HepG2 (cell line): ENCODE data around the gene TMEM87A. TPM values are rescaled to one million over a fixed set of nuclear protein-coding genes. Genes with fewer than 3 reads are reported as not detected.

Experiments used
- ATAC-seq: fragments of 200-7000 bp; cut with Tn5 transposase; 3 replicates; pipeline ENCODE4 v1.9.1; 2020; ENCODE audit warnings: mild to moderate bottlenecking, moderate library complexity
- BruUV-seq: library from RNA; stranded (reverse); fragments of 400-500 nt; replicated peaks from 2 replicates; lab custom pipeline; 2021; lab: Mats Ljungman, UMichigan
- CTCF ChIA-PET: fragments of 300-600 bp; formaldehyde crosslinking; extraction: SDS; loops from one replicate; lab custom pipeline; 2021; ENCODE audit warnings: low total read pairs, inconsistent platforms, low intra/inter-chr PET ratio; lab: Yijun Ruan, JAX
- POLR2A ChIA-PET: fragments of 350-600 bp; sonication (Branson Sonifier 250); formaldehyde crosslinking; loops from one replicate; lab custom pipeline; 2020; ENCODE audit warnings: antibody characterized with exemption, inconsistent platforms; lab: Yijun Ruan, JAX
- DNase-seq: peaks from one replicate; pipeline ENCODE4 v3.0.0-alpha.2; 2015; ENCODE audit warnings: low spot score
- FAIRE-seq: peaks from 3 replicates; lab custom pipeline; 2011; peaks lifted over from hg19 to GRCh38; lab: Jason Lieb, UNC
- H2AFZ ChIP-seq: one replicate; pipeline ENCODE4 v1.6.1; 2011; ENCODE audit warnings: low read length, inconsistent platforms
- H3K27ac ChIP-seq: fragments of 300-600 bp; 3 replicates; pipeline ENCODE4 v1.8.0; 2011; ENCODE audit warnings: mixed run types, mild to moderate bottlenecking, mixed read lengths, low read length, inconsistent platforms; ENCODE audit not compliant: insufficient read depth; ENCODE audit errors: extremely low read length
- H3K27me3 ChIP-seq, 2 experiments: fragments of 200-600 bp in 1 of 2; 2 replicates in 1 of 2; 3 replicates in 1 of 2; pipeline versions ENCODE4 v1.6.0 to v1.8.0; 2011; ENCODE audit warnings: low read length in 2 of 2, mild to moderate bottlenecking in 2 of 2, moderate library complexity in 2 of 2, inconsistent platforms in 1 of 2; ENCODE audit not compliant: insufficient read depth in 2 of 2, control insufficient read depth in 1 of 2
- H3K36me3 ChIP-seq, 2 experiments: fragments of 200-600 bp in 1 of 2; replicated peaks in 1 of 2; 2 replicates in 1 of 2; 3 replicates in 1 of 2; pipeline versions ENCODE4 v1.5.1 to v1.8.0; 2011; ENCODE audit warnings: low read length in 2 of 2, inconsistent platforms in 1 of 2; ENCODE audit not compliant: insufficient read depth in 2 of 2, control insufficient read depth in 1 of 2
- H3K4me1 ChIP-seq: 2 replicates; pipeline ENCODE4 v1.5.1; 2012; ENCODE audit warnings: low read length, inconsistent platforms; ENCODE audit not compliant: insufficient read depth
- H3K4me2 ChIP-seq: 2 replicates; pipeline ENCODE4 v1.6.0; 2011; ENCODE audit warnings: low read depth, low read length, inconsistent platforms
- H3K4me3 ChIP-seq, 3 experiments: fragments of 200-600 bp in 1 of 3; sonication (generic), shearing (Covaris generic) in 1 of 3; replicated peaks in 1 of 3; 2 replicates each; pipeline ENCODE4 v1.5.1; 2011 to 2016; ENCODE audit warnings: low read length in 3 of 3, inconsistent platforms in 2 of 3, low read depth in 2 of 3, mild to moderate bottlenecking in 2 of 3, control low read depth in 1 of 3, mixed read lengths in 1 of 3; ENCODE audit not compliant: insufficient read depth in 1 of 3
- H3K79me2 ChIP-seq: one replicate; pipeline ENCODE4 v1.6.1; 2011; ENCODE audit warnings: low read length, inconsistent platforms; ENCODE audit not compliant: insufficient read depth
- H3K9ac ChIP-seq: 2 replicates; pipeline ENCODE4 v1.6.0; 2011; ENCODE audit warnings: mild to moderate bottlenecking, low read depth, low read length, inconsistent platforms; ENCODE audit not compliant: insufficient read depth
- H3K9me3 ChIP-seq: 2 replicates; pipeline ENCODE4 v1.5.1; 2012; ENCODE audit warnings: mild to moderate bottlenecking, low read length
- H4K20me1 ChIP-seq: 2 replicates; pipeline ENCODE4 v1.6.0; 2011; ENCODE audit warnings: inconsistent platforms, mild to moderate bottlenecking, low read length, moderate library complexity; ENCODE audit not compliant: insufficient read depth
- ATRX ChIP-seq: sonication (generic); formaldehyde crosslinking; IDR thresholded peaks from 2 replicates; pipeline ENCODE4 v1.4.0; 2020; ENCODE audit warnings: missing genetic modification reagents, borderline replicate concordance
- CSRNP1 ChIP-seq: sonication (generic); formaldehyde crosslinking; IDR thresholded peaks from 2 replicates; pipeline ENCODE4 v1.8.1; 2023; ENCODE audit warnings: mild to moderate bottlenecking, missing genetic modification reagents
- GABPA ChIP-seq, 2 experiments: IDR thresholded peaks; 2 replicates each; pipeline ENCODE4 v1.6.1; 2011 to 2016; ENCODE audit warnings: low read depth in 2 of 2, low read length in 1 of 2, missing biosample characterization in 1 of 2, missing genetic modification characterization in 1 of 2
- GATAD1 ChIP-seq: IDR thresholded peaks from 2 replicates; pipeline ENCODE4 v1.6.1; 2016; ENCODE audit warnings: missing genetic modification reagents, missing compliant biosample characterization
- MLX ChIP-seq: IDR thresholded peaks from 2 replicates; pipeline ENCODE4 v1.6.1; 2016
- PCBP1 ChIP-seq: fragments of 200-400 bp; formaldehyde crosslinking; IDR thresholded peaks from 2 replicates; pipeline ENCODE4 v1.6.1; 2017; ENCODE audit warnings: mild to moderate bottlenecking, low read depth, low read length, borderline replicate concordance
- SMYD3 ChIP-seq: sonication (generic); formaldehyde crosslinking; IDR thresholded peaks from 2 replicates; pipeline ENCODE4 v1.8.1; 2023; ENCODE audit warnings: mild to moderate bottlenecking, missing genetic modification reagents
- ZBED4 ChIP-seq: sonication (generic); formaldehyde crosslinking; IDR thresholded peaks from 2 replicates; pipeline ENCODE4 v1.4.0; 2020; ENCODE audit warnings: missing genetic modification reagents, borderline replicate concordance
- ZFYVE20 ChIP-seq: sonication (generic); formaldehyde crosslinking; IDR thresholded peaks from 2 replicates; pipeline ENCODE4 v1.8.0; 2023; ENCODE audit warnings: low read depth, mild to moderate bottlenecking, moderate library complexity, missing genetic modification reagents, borderline replicate concordance
- ZNF136 ChIP-seq: sonication (generic); formaldehyde crosslinking; IDR thresholded peaks from 2 replicates; pipeline ENCODE4 v1.8.1; 2022; ENCODE audit warnings: low read depth, mild to moderate bottlenecking, moderate library complexity, missing genetic modification reagents
- ZNF281 ChIP-seq: sonication (generic); formaldehyde crosslinking; IDR thresholded peaks from 2 replicates; pipeline ENCODE4 v1.4.0; 2020; ENCODE audit warnings: missing genetic modification reagents, borderline replicate concordance
- ZNF292 ChIP-seq: sonication (generic); formaldehyde crosslinking; IDR thresholded peaks from 2 replicates; pipeline ENCODE4 v1.8.1; 2022; ENCODE audit warnings: mild to moderate bottlenecking, low read depth, missing genetic modification reagents, borderline replicate concordance
- ZNF44 ChIP-seq: sonication (generic); formaldehyde crosslinking; IDR thresholded peaks from 2 replicates; pipeline ENCODE4 v1.5.1; 2020; ENCODE audit warnings: mild to moderate bottlenecking, missing genetic modification reagents
- WGBS: methylation state at CpG from one replicate; pipeline ENCODE4 v1.1.6; 2017; ENCODE audit warnings: low lambda C conversion rate; 5-methylcytosine and 5-hydroxymethylcytosine counted together
- in situ Hi-C: cut with HindIII; loops from 2 replicates; pipeline ENCODE4 v1.10.0; 2017; ENCODE audit warnings: low pct_unique_long_range_greater_than_20kb; ENCODE audit not compliant: extremely low pct_ligation_motif_present
- intact Hi-C: fragments of 100-400 bp; cut with micrococcal nuclease; formaldehyde crosslinking; loops from one replicate; pipeline ENCODE4 v1.10.0; 2022; ENCODE audit not compliant: unreplicated experiment
- polyA plus RNA-seq, 8 experiments: library from polyadenylated mRNA; depleted of rRNA in 3 of 8; stranded (reverse) in 7 of 8; unstranded in 1 of 8; fragments of >200 nt; fragmentation: Illumina TruSeq in 4 of 8; extraction: Trizol in 4 of 8; gene quantifications; 2 replicates each; pipeline versions ENCODE4 v1.2.1 to v1.2.3, GENCODE V29; 2011 to 2016; ENCODE audit warnings: low read depth in 4 of 8, missing spikeins in 1 of 8, mixed read lengths in 1 of 8; ENCODE audit not compliant: insufficient read depth in 1 of 8
- total RNA-seq, 5 experiments: library from RNA; depleted of rRNA; stranded (reverse); fragments of >200 nt; fragmentation: Illumina TruSeq; extraction: Trizol; gene quantifications; 2 replicates each; pipeline ENCODE4 v1.2.3, GENCODE V29; 2016; ENCODE audit warnings: low read depth in 1 of 5

The TMEM87A gene
- total and polyA plus RNA-seq, 2 of the 13 experiments (the other 11 are each of a cell fraction or from before 2014, with no cell fraction given): 20.2 to 42.8 TPM

- Histone ChIP-seq H3K4me3 (peak overlapping the region in 1 of 3 experiments; percentile 2; a peak in 1 of 6 replicates), H3K9ac (no peak overlapping the region), H3K9me3 (no peaks in the 10 kb centered on the region), H4K20me1 (no peaks in the 10 kb centered on the region), H3K4me2 (peak overlapping the region; percentile 79), H2AFZ (no peak overlapping the region), H3K27me3 (no peaks in the 10 kb centered on the region; a peak in 1 of 5 replicates), H3K79me2 (peaks cover 17% of the 10 kb centered on the region), H3K36me3 (peaks cover 4 to 10% of the 10 kb centered on the region in 2 experiments), H3K27ac (no peak overlapping the region), H3K4me1 (peaks cover 23% of the 10 kb centered on the region)
- POLR2A ChIA-PET: interaction anchor here (1.0 kb wide), 1 partner anchor 12 kb away, joined by 3 read pairs; no protein-coding TSS in a partner anchor
- WGBS: 84% methylated on average over 4 of the region's 4 CpGs
- DNase-seq (no peak), FAIRE-seq (no peak), ATAC-seq (no peak)
- no TSS peak for BruUV-seq
- intact Hi-C loops (no loop called here), in situ Hi-C loops (no loop called here)
- TF ChIP-seq GATAD1 (no peak), SMYD3 (CRISPR knock-in tag) (no peak), ZNF136 (CRISPR knock-in tag) (no peak), ZNF292 (CRISPR knock-in tag) (no peak), ZFYVE20 (CRISPR knock-in tag) (no peak), MLX (CRISPR knock-in tag) (no peak), CSRNP1 (CRISPR knock-in tag) (no peak), ZBED4 (CRISPR knock-in tag) (no peak), GABPA (IDR thresholded peaks at IDR 0.05; ENCODE audit: low read depth, low read length) (no peak), GABPA (CRISPR knock-in tag; IDR thresholded peaks at IDR 0.05; ENCODE audit: low read depth) (no peak), ZNF281 (no peak), ATRX (no peak), PCBP1 (no peak), ZNF44 (no peak)
- CTCF ChIA-PET: no interaction called here
Observed at GRCh38 chr15:42206406-42206805, 66.8 kb downstream of the TMEM87A start.
